Measurements from ENCODE around the gene PROK1.

PROK1 gene

GRCh38 chr1:110488867-110489266 is 37.9 kb downstream of the PROK1 start:
- no peak for DNase-seq (ENCODE audit: low read depth in 2 of 2)

GRCh38 chr1:110489406-110489805 is 38.5 kb downstream of the PROK1 start:
- DNase-seq (ENCODE audit: low read depth in 2 of 2): no peak

GRCh38 chr1:110489973-110490542 is 39.1 kb downstream of the PROK1 start:
- no peak for DNase-seq (ENCODE audit: low read depth in 2 of 2)

- DNase-seq (ENCODE audit: low read depth in 2 of 2): no peak
Measured at GRCh38 chr1:110490791-110491451, 40.0 kb downstream of the PROK1 start.

- DNase-seq (ENCODE audit: low read depth in 2 of 2): no peak
Measured at GRCh38 chr1:110492573-110492972, 41.6 kb downstream of the PROK1 start.

GRCh38 chr1:110493059-110493699 is 42.2 kb downstream of the PROK1 start:
- DNase-seq (ENCODE audit: low read depth in 2 of 2): no peak

GRCh38 chr1:110494036-110494435 is 43.1 kb downstream of the PROK1 start:
- no peak for DNase-seq (ENCODE audit: low read depth in 2 of 2)

GRCh38 chr1:110494522-110495406 is 43.8 kb downstream of the PROK1 start:
- no peak for DNase-seq (ENCODE audit: low read depth in 2 of 2)

GRCh38 chr1:110495926-110496600 is 45.1 kb downstream of the PROK1 start:
- peak; percentile 48 to 63 for DNase-seq (ENCODE audit: low read depth in 2 of 2)

GRCh38 chr1:110498270-110498669 is 47.3 kb downstream of the PROK1 start:
- no peak for DNase-seq (ENCODE audit: low read depth in 2 of 2)

- no peak for DNase-seq (ENCODE audit: low read depth in 2 of 2)
Measured at GRCh38 chr1:110501488-110502132, 50.7 kb downstream of the PROK1 start.

GRCh38 chr1:110502402-110503151 is 51.6 kb downstream of the PROK1 start:
- DNase-seq (ENCODE audit: low read depth in 2 of 2): no peak

- DNase-seq (ENCODE audit: low read depth in 2 of 2): no peak
Measured at GRCh38 chr1:110503471-110503870, 52.5 kb downstream of the PROK1 start.

GRCh38 chr1:110504226-110504625 is 53.3 kb downstream of the PROK1 start:
- DNase-seq (ENCODE audit: low read depth in 2 of 2): no peak

GRCh38 chr1:110505596-110505995 is 54.6 kb downstream of the PROK1 start:
- DNase-seq (ENCODE audit: low read depth in 2 of 2): no peak

GRCh38 chr1:110506541-110506940 is 55.6 kb downstream of the PROK1 start:
- no peak for DNase-seq (ENCODE audit: low read depth in 2 of 2)
